ENCODE results near the gene FDPS.

- TF ChIP-seq, protein P1, sequence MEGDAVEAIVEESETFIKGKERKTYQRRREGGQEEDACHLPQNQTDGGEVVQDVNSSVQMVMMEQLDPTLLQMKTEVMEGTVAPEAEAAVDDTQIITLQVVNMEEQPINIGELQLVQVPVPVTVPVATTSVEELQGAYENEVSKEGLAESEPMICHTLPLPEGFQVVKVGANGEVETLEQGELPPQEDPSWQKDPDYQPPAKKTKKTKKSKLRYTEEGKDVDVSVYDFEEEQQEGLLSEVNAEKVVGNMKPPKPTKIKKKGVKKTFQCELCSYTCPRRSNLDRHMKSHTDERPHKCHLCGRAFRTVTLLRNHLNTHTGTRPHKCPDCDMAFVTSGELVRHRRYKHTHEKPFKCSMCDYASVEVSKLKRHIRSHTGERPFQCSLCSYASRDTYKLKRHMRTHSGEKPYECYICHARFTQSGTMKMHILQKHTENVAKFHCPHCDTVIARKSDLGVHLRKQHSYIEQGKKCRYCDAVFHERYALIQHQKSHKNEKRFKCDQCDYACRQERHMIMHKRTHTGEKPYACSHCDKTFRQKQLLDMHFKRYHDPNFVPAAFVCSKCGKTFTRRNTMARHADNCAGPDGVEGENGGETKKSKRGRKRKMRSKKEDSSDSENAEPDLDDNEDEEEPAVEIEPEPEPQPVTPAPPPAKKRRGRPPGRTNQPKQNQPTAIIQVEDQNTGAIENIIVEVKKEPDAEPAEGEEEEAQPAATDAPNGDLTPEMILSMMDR (IDR thresholded peaks at IDR 0.05), result no peak
- no peak for TF ChIP-seq EZH2phosphoT487 (IDR thresholded peaks at IDR 0.05)
These were observed 856 bp downstream of the FDPS start for GRCh38 chr1:155309423-155310021.

Data from neural progenitor cell (in vitro differentiated cells).